IMR-90 (cell line): ENCODE data around the gene USP16. TPM values are rescaled to one million over a fixed set of nuclear protein-coding genes. Genes with fewer than 3 reads are reported as not detected.

Experiments
- ATAC-seq: fragments of 200-7000 bp; cut with Tn5 transposase; 2 replicates; pipeline ENCODE4 v1.9.1; 2020; ENCODE audit warnings: low read depth, mild to moderate bottlenecking, moderate library complexity
- BruUV-seq: library from RNA; stranded (reverse); fragments of 400-500 nt; replicated peaks from 2 replicates; lab custom pipeline; 2021; lab: Mats Ljungman, UMichigan
- CTCF ChIA-PET: fragments of 300-600 bp; formaldehyde crosslinking; extraction: SDS; loops from one replicate; lab custom pipeline; 2021; ENCODE audit warnings: antibody characterized with exemption; lab: Yijun Ruan, JAX
- POLR2A ChIA-PET: fragments of 300-600 bp; sonication (Branson Sonifier 250); formaldehyde crosslinking; loops from one replicate; lab custom pipeline; 2022; ENCODE audit warnings: antibody characterized with exemption; ENCODE audit not compliant: unreplicated experiment; lab: Charles Lee
- DNase-seq: peaks from one replicate; pipeline ENCODE4 v3.0.0; 2013
- H2AFZ ChIP-seq: replicated peaks from 2 replicates; pipeline ENCODE3; 2013; ENCODE audit warnings: low read length, mild to moderate bottlenecking; ENCODE audit not compliant: poor library complexity
- H2AK5ac ChIP-seq: 2 replicates; pipeline ENCODE4 v1.6.1; 2013; ENCODE audit warnings: low read depth, low read length, inconsistent platforms
- H2AK9ac ChIP-seq: replicated peaks from 2 replicates; pipeline ENCODE3; 2013; ENCODE audit warnings: mild to moderate bottlenecking, low read depth, low read length, moderate library complexity; ENCODE audit not compliant: poor library complexity
- H2BK120ac ChIP-seq: 2 replicates; pipeline ENCODE4 v1.6.1; 2013; ENCODE audit warnings: low read depth, low read length, inconsistent platforms
- H2BK15ac ChIP-seq: 3 replicates; pipeline ENCODE4 v1.6.1; 2013; ENCODE audit warnings: low read depth, low read length, inconsistent platforms
- H2BK20ac ChIP-seq: 2 replicates; pipeline ENCODE4 v1.6.1; 2013; ENCODE audit warnings: low read depth, mild to moderate bottlenecking, inconsistent platforms, low read length, moderate library complexity
- H2BK5ac ChIP-seq: 2 replicates; pipeline ENCODE4 v1.6.1; 2013; ENCODE audit warnings: mild to moderate bottlenecking, low read depth, low read length, inconsistent platforms; ENCODE audit not compliant: poor library complexity, severe bottlenecking
- H3K14ac ChIP-seq: replicated peaks from 2 replicates; pipeline ENCODE4 v1.6.1; 2013; ENCODE audit warnings: low read depth, low read length, inconsistent platforms
- H3K18ac ChIP-seq: 2 replicates; pipeline ENCODE4 v1.6.1; 2013; ENCODE audit warnings: low read depth, low read length, control low read depth
- H3K23ac ChIP-seq: 2 replicates; pipeline ENCODE4 v1.6.1; 2013; ENCODE audit warnings: low read depth, low read length, inconsistent platforms
- H3K27ac ChIP-seq: 2 replicates; pipeline ENCODE4 v1.5.1; 2013; ENCODE audit warnings: mild to moderate bottlenecking, control low read depth, low read length; ENCODE audit not compliant: insufficient read depth
- H3K27me3 ChIP-seq: 2 replicates; pipeline ENCODE4 v1.6.1; 2013; ENCODE audit warnings: low read length; ENCODE audit not compliant: control insufficient read depth, insufficient read depth
- H3K36me3 ChIP-seq: 2 replicates; pipeline ENCODE4 v1.6.1; 2013; ENCODE audit warnings: low read length, mixed read lengths; ENCODE audit not compliant: control insufficient read depth, insufficient read depth
- H3K4ac ChIP-seq: 2 replicates; pipeline ENCODE4 v1.6.1; 2013; ENCODE audit warnings: low read depth, low read length, inconsistent platforms
- H3K4me1 ChIP-seq: 2 replicates; pipeline ENCODE4 v1.6.1; 2013; ENCODE audit warnings: low read length, mixed read lengths; ENCODE audit not compliant: control insufficient read depth, insufficient read depth
- H3K4me2 ChIP-seq: 2 replicates; pipeline ENCODE4 v1.6.1; 2013; ENCODE audit warnings: low read depth, mild to moderate bottlenecking, control low read depth, low read length, moderate library complexity
- H3K4me3 ChIP-seq: 2 replicates; pipeline ENCODE4 v1.5.1; 2013; ENCODE audit warnings: low read depth, mild to moderate bottlenecking, control low read depth, low read length, moderate library complexity; ENCODE audit not compliant: insufficient read depth
- H3K56ac ChIP-seq: 2 replicates; pipeline ENCODE4 v1.6.1; 2013; ENCODE audit warnings: low read length, inconsistent platforms; ENCODE audit not compliant: insufficient read depth; ENCODE audit errors: extremely low read depth
- H3K79me1 ChIP-seq, 2 experiments: 2 replicates each; pipeline ENCODE4 v1.6.1; 2013; ENCODE audit warnings: low read length in 2 of 2, inconsistent platforms in 1 of 2, low read depth in 1 of 2
- H3K9ac ChIP-seq: 2 replicates; pipeline ENCODE4 v1.6.1; 2013; ENCODE audit warnings: low read depth, low read length, control low read depth
- H3K9me1 ChIP-seq: 2 replicates; pipeline ENCODE4 v1.6.1; 2013; ENCODE audit warnings: low read length, inconsistent platforms; ENCODE audit not compliant: insufficient read depth
- H3K9me3 ChIP-seq: 2 replicates; pipeline ENCODE4 v1.6.1; 2013; ENCODE audit warnings: low read length; ENCODE audit not compliant: control insufficient read depth, insufficient read depth
- H4K20me1 ChIP-seq: 2 replicates; pipeline ENCODE4 v1.6.1; 2013; ENCODE audit warnings: low read length, inconsistent platforms; ENCODE audit not compliant: insufficient read depth
- H4K5ac ChIP-seq: 2 replicates; pipeline ENCODE4 v1.6.1; 2013; ENCODE audit warnings: mild to moderate bottlenecking, low read depth, low read length, control low read depth
- H4K8ac ChIP-seq, 2 experiments: 2 replicates each; pipeline ENCODE4 v1.6.1; 2013; ENCODE audit warnings: low read depth in 2 of 2, low read length in 2 of 2, control low read depth in 1 of 2, inconsistent platforms in 1 of 2
- H4K91ac ChIP-seq: 2 replicates; pipeline ENCODE4 v1.6.1; 2013; ENCODE audit warnings: low read depth, low read length, inconsistent platforms; ENCODE audit not compliant: insufficient read depth
- BHLHE40 ChIP-seq: fragments of 150-350 bp; IDR thresholded peaks from 2 replicates; pipeline ENCODE4 v1.6.1; 2016; ENCODE audit warnings: mild to moderate bottlenecking, low read depth, low read length
- CEBPB ChIP-seq: IDR thresholded peaks from 2 replicates; pipeline ENCODE4 v1.6.1; 2012; ENCODE audit warnings: low read depth, low read length, improper control_type of control experiment
- CHD1 ChIP-seq: IDR thresholded peaks from 2 replicates; pipeline ENCODE4 v1.6.1; 2012; ENCODE audit warnings: low read depth, low read length, improper control_type of control experiment
- FOS ChIP-seq: fragments of 150-350 bp; IDR thresholded peaks from 2 replicates; pipeline ENCODE4 v1.6.1; 2016; ENCODE audit warnings: low read depth, low read length
- MAFK ChIP-seq: IDR thresholded peaks from 2 replicates; pipeline ENCODE4 v1.6.1; 2012; ENCODE audit warnings: low read depth, low read length, improper control_type of control experiment
- MAZ ChIP-seq: IDR thresholded peaks from 2 replicates; pipeline ENCODE4 v1.6.1; 2012; ENCODE audit warnings: low read depth, mild to moderate bottlenecking, low read length, improper control_type of control experiment, moderate library complexity, borderline replicate concordance
- MXI1 ChIP-seq: IDR thresholded peaks from 2 replicates; pipeline ENCODE4 v1.6.1; 2012; ENCODE audit warnings: low read depth, mild to moderate bottlenecking, low read length, moderate library complexity, borderline replicate concordance
- NFE2L2 ChIP-seq: fragments of 150-350 bp; IDR thresholded peaks from 2 replicates; pipeline ENCODE4 v1.6.1; 2016; ENCODE audit warnings: low read depth, mild to moderate bottlenecking, low read length
- POLR2A ChIP-seq: IDR thresholded peaks from 2 replicates; pipeline ENCODE4 v1.6.1; 2012; ENCODE audit warnings: mild to moderate bottlenecking, low read depth, low read length
- RAD21 ChIP-seq: IDR thresholded peaks from 2 replicates; pipeline ENCODE4 v1.6.1; 2012; ENCODE audit warnings: low read length, improper control_type of control experiment
- RFX5 ChIP-seq: IDR thresholded peaks from 2 replicates; pipeline ENCODE4 v1.8.0; 2012; ENCODE audit warnings: low read depth, mild to moderate bottlenecking, low read length, moderate library complexity
- SMC3 ChIP-seq: fragments of 150-350 bp; IDR thresholded peaks from 2 replicates; pipeline ENCODE4 v1.6.1; 2016; ENCODE audit warnings: low read depth, mild to moderate bottlenecking, antibody characterized with exemption, low read length, moderate library complexity
- USF2 ChIP-seq: fragments of 150-350 bp; IDR thresholded peaks from 2 replicates; pipeline ENCODE4 v1.6.1; 2017; ENCODE audit warnings: mild to moderate bottlenecking, antibody characterized with exemption, low read length, low read depth
- WGBS, 2 experiments: methylation state at CpG; one replicate each; pipeline versions ENCODE4 v1.1.5 to v1.1.7; 2013; ENCODE audit warnings: missing lambda C conversion rate in 2 of 2; ENCODE audit not compliant: insufficient read length in 1 of 2; ENCODE audit errors: extremely low coverage in 2 of 2; 5-methylcytosine and 5-hydroxymethylcytosine counted together
- dilution Hi-C: fragments of 300-500 bp; cut with HindIII; formaldehyde crosslinking; loops from one replicate; pipeline ENCODE4 v1.14.3; 2018; ENCODE audit warnings: low sequenced_read_pairs; ENCODE audit not compliant: unreplicated experiment
- in situ Hi-C: fragments of 300-500 bp; cut with MboI; formaldehyde crosslinking; loops from 3 replicates; pipeline ENCODE4 v1.14.3; 2019; ENCODE audit warnings: low sequenced_read_pairs, inconsistent platforms, mixed read lengths
- intact Hi-C: fragments of 100-400 bp; cut with micrococcal nuclease; formaldehyde crosslinking; loops from 2 replicates; pipeline ENCODE4 v1.10.0; 2022
- polyA plus RNA-seq, 3 experiments: library from polyadenylated mRNA; depleted of rRNA; stranded (reverse); fragments of >200 nt; gene quantifications; 2 replicates each; pipeline ENCODE4 v1.2.3, GENCODE V29; 2012; ENCODE audit warnings: low replicate concordance in 1 of 3
- total RNA-seq: library from RNA; depleted of rRNA; stranded (reverse); fragments of >200 nt; gene quantifications from 2 replicates; pipeline ENCODE4 v1.2.3, GENCODE V29; 2012
- TF ChIP-seq, protein P1 (sequence below): conservative IDR thresholded peaks from 2 replicates; pipeline ENCODE4 v1.5.1; 2012; ENCODE audit warnings: mild to moderate bottlenecking, low read depth, low read length, improper control_type of control experiment

Gene USP16
- total and polyA plus RNA-seq, 2 of the 4 experiments (the other 2 are of a cell fraction) = 15.5 to 28.7 TPM

DNA sequence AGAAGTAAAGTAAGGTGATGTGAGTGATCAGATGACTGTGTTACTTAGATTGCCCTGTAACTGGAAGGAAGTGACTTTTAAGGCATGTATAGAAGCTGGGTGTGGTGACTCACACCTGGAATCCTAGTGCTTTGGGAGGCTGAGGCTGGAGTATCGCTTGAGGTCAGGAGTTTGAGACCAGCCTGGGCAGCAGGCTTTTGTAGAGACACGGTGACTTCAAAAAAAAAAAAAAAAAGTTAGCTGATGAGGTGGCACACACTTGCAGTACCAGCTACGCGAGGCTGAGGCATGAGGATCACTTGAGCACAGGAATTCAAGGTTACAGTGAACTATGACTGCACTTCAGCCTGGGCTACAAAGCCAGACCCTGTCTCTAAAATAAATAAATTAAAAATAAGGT, 2.3 kb upstream of the USP16 start:
- BruUV-seq = no TSS peak
- Histone ChIP-seq H2AK5ac (no peak overlapping the region), H2AFZ (no peak overlapping the region), H3K9me1 (peaks cover 6% of the 10 kb centered on the region), H3K14ac (no peak overlapping the region), H2AK9ac (no peak overlapping the region), H3K18ac (no peak overlapping the region), H3K4me3 (no peak overlapping the region), H3K79me1 (peaks cover 15 to 43% of the 10 kb centered on the region in 2 experiments), H3K4ac (no peak overlapping the region), H4K20me1 (no peaks in the 10 kb centered on the region), H3K36me3 (no peaks in the 10 kb centered on the region), H3K4me1 (peaks cover 3% of the 10 kb centered on the region), H3K27me3 (no peaks in the 10 kb centered on the region), H3K23ac (no peak overlapping the region), H4K91ac (no peak overlapping the region), H3K27ac (no peak overlapping the region), H2BK15ac (no peak overlapping the region), H3K9ac (no peak overlapping the region), H3K4me2 (no peak overlapping the region), H3K9me3 (no peaks in the 10 kb centered on the region), H4K5ac (no peak overlapping the region), H2BK120ac (no peak overlapping the region), H3K56ac (no peak overlapping the region), H4K8ac (no peak overlapping the region), H2BK5ac (no peak overlapping the region), H2BK20ac (no peak overlapping the region)
- in situ Hi-C loops = no loop called here
- DNase-seq (no peak), ATAC-seq (no peak)
- dilution Hi-C loops = no loop called here
- POLR2A ChIA-PET = no interaction called here
- 100% methylated on average over 1 of the region's 4 CpGs; no CpG with 5 or more reads in 1 of the 2 experiments for WGBS, 2 experiments
- TF ChIP-seq NFE2L2 = no peak
- no peak for TF ChIP-seq SMC3
- TF ChIP-seq, protein P1, sequence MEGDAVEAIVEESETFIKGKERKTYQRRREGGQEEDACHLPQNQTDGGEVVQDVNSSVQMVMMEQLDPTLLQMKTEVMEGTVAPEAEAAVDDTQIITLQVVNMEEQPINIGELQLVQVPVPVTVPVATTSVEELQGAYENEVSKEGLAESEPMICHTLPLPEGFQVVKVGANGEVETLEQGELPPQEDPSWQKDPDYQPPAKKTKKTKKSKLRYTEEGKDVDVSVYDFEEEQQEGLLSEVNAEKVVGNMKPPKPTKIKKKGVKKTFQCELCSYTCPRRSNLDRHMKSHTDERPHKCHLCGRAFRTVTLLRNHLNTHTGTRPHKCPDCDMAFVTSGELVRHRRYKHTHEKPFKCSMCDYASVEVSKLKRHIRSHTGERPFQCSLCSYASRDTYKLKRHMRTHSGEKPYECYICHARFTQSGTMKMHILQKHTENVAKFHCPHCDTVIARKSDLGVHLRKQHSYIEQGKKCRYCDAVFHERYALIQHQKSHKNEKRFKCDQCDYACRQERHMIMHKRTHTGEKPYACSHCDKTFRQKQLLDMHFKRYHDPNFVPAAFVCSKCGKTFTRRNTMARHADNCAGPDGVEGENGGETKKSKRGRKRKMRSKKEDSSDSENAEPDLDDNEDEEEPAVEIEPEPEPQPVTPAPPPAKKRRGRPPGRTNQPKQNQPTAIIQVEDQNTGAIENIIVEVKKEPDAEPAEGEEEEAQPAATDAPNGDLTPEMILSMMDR = no peak
- TF ChIP-seq FOS = no peak
- no peak for TF ChIP-seq USF2
- no peak for TF ChIP-seq CEBPB
- TF ChIP-seq MAZ = no peak
- TF ChIP-seq RAD21 = no peak
- TF ChIP-seq CHD1 = no peak
- no peak for TF ChIP-seq RFX5
- no peak for TF ChIP-seq MXI1
- TF ChIP-seq MAFK = no peak
- TF ChIP-seq BHLHE40 = no peak
- no peak for TF ChIP-seq POLR2A
- intact Hi-C loops = loop anchor here (10.0 kb wide), 1 partner anchor 57 kb away; no protein-coding TSS in a partner anchor
- CTCF ChIA-PET = interaction anchor here (0.6 kb wide), 1 partner anchor 149 kb away, joined by 3 read pairs; no protein-coding TSS in a partner anchor
